ENCODE data around the gene ZNRF1. TPM values are rescaled to one million over a fixed set of nuclear protein-coding genes. Genes with fewer than 3 reads are reported as not detected.

The ZNRF1 gene
- total RNA-seq, 2 donors from 2014 or later: 27.7 to 29.7 TPM

DNA sequence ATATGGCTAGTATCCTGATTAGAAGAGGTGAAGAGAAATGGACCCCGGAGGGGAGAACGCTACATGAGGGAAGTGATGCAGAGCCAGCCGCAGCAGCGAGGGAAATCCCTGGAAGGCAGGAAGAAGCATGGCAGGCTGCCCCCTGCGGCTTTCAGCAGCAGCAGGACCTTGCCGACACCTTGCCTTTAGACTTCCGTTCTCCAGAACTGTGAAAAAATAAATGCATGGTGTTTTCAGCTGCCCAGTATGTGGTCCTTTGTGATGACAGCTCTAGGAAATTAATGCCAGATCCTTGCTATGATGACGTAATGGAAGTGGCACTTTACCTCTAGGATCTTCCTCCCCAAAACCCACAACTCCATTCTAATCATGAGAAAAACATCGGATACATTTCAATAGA lies 139.8 kb downstream of the ZNRF1 start:
- TF ChIP-seq, protein P1, sequence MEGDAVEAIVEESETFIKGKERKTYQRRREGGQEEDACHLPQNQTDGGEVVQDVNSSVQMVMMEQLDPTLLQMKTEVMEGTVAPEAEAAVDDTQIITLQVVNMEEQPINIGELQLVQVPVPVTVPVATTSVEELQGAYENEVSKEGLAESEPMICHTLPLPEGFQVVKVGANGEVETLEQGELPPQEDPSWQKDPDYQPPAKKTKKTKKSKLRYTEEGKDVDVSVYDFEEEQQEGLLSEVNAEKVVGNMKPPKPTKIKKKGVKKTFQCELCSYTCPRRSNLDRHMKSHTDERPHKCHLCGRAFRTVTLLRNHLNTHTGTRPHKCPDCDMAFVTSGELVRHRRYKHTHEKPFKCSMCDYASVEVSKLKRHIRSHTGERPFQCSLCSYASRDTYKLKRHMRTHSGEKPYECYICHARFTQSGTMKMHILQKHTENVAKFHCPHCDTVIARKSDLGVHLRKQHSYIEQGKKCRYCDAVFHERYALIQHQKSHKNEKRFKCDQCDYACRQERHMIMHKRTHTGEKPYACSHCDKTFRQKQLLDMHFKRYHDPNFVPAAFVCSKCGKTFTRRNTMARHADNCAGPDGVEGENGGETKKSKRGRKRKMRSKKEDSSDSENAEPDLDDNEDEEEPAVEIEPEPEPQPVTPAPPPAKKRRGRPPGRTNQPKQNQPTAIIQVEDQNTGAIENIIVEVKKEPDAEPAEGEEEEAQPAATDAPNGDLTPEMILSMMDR (IDR thresholded peaks at IDR 0.05): no peak
- no peaks in the 10 kb centered on the region for H3K27me3 ChIP-seq
- H3K4me3 ChIP-seq: no peak overlapping the region
- no peak overlapping the region for H3K9ac ChIP-seq (ENCODE audit: low read depth in 2 of 2, low read length in 2 of 2)
- intact Hi-C loops (cut with DNase I): no loop called here
- no peaks in the 10 kb centered on the region for H3K9me3 ChIP-seq
- H3K36me3 ChIP-seq: no peaks in the 10 kb centered on the region
- H3K4me1 ChIP-seq: no peaks in the 10 kb centered on the region
- H3K27ac ChIP-seq: peak overlapping the region; percentile 40
- no peak for DNase-seq

DNA sequence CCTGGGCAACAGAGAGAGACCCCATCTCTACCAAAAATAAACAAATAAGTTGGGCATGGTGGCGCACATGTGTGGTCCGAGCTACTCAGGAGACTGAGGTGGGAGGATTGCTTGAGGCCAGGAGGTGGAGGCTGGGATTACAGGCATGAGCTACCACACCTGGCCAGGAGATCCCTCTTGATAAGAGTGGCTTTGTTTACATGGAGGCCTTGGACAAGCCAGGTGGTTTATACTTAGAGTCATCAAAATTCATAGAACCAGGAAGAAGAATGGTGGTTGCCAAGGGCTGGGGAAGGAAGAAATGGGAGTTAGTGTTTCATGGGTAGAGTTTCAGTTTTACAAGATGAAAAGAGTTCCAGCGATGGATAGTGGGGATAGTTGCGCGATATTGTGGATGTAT lies 140.7 kb downstream of the ZNRF1 start:
- Histone ChIP-seq H3K36me3 (no peaks in the 10 kb centered on the region), H3K9me3 (no peaks in the 10 kb centered on the region), H3K9ac (ENCODE audit: low read depth in 2 of 2, low read length in 2 of 2) (no peak overlapping the region), H3K27me3 (no peaks in the 10 kb centered on the region), H3K4me1 (no peaks in the 10 kb centered on the region), H3K4me3 (no peak overlapping the region), H3K27ac (peak overlapping the region; percentile 20)
- intact Hi-C loops (cut with DNase I): no loop called here
- peak; percentile 46 for DNase-seq
- TF ChIP-seq, protein P1 (IDR thresholded peaks at IDR 0.05): no peak

DNA sequence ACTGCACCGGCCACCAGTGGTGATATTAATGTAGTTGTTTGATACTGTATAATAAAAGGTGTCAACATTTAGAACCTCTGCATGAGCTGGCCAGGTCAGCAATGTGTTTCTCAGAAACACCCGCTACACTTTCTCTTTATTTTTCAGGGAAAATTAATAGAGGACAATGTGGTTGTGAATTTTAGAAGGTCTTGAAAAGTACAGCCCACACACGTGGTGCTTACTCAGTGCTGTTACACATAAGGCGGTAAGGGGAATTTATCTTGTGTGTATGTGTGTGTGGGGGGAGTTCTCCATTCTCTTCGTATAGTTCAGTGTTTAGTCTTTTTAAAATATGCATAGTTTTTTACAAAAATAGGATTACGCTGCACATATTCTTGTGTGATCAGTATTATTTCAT lies 145.1 kb downstream of the ZNRF1 start:
- Histone ChIP-seq H3K4me3 (no peak overlapping the region), H3K27ac (no peak overlapping the region), H3K36me3 (no peaks in the 10 kb centered on the region), H3K4me1 (no peaks in the 10 kb centered on the region), H3K9me3 (no peaks in the 10 kb centered on the region), H3K9ac (ENCODE audit: low read depth in 2 of 2, low read length in 2 of 2) (no peak overlapping the region), H3K27me3 (no peaks in the 10 kb centered on the region)
- TF ChIP-seq, protein P1 (IDR thresholded peaks at IDR 0.05): no peak
- intact Hi-C loops (cut with DNase I): no loop called here
- DNase-seq: no peak

DNA sequence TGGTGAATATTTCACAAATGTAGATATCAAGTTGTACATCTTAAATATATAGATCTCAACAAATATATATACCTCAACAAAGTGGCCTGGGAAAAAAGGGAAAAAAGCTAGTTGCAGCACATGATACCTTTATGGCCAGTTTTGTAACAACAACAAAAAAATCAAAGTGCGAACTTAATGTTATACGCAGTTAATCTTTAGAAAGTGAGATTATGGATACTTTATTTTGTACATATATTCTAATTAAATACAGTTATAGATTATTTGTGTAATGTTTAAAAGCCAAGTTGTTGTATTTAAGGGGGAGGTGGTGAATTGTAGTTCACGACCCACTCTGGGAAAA lies 149.1 kb downstream of the ZNRF1 start:
- TF ChIP-seq, protein P1 (IDR thresholded peaks at IDR 0.05): no peak
- DNase-seq: no peak

DNA sequence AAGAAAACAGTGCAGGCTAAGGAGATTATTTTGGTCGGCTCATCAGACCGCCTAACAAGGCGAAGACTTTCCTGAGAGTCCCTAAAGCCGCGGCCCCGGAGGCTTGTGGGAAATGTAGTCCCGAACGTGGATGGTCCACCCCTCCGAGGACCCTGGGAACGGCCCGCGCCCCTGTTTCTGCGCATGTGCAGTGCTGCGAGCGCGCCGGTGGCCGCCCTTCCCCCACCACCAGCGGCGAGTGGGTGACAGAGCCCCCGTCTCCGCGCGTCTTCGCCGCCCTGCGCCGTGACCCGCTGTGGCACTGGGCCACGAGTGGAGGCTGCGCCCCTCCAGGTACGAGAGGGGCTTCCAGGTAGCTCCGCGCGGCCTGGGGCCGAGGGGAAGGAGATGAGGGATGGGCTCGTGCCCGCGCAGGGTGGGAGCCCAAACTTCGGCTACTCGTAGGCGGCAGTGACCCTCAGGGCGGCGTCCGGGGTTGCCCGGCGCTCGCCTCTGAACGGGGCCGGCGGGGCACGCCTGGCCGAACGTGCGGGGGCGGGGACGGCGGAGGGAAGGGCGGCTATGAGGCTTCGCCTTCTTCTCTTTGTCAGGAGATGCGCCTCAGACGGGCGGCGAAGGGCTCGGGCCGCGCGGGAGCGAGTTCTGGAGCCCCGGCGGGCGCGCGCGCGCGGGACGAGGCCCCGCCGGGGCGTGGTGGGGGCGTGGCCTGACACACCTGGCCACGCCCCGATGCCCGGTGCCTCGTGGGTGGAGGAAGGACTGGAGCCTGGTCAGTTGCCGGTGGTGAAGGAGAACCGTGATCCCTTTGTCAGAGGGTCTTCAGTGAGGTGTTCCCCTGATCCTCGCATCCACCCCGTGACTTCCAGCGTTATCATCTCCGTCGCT lies 149.7 kb downstream of the ZNRF1 start, which contains the start of gene ZFP1:
TSS of gene ZFP1 (plus strand) at position 214 of the 885 bp plus-strand sequence. CDS start 4,428 bp downstream, outside the sequence.
- TF ChIP-seq, protein P1 (IDR thresholded peaks at IDR 0.05): no peak
- Histone ChIP-seq H3K9me3 (no peaks in the 10 kb centered on the region), H3K9ac (ENCODE audit: low read depth in 2 of 2, low read length in 2 of 2) (peak within 1 kb of the TSS; percentile 82 to 90), H3K36me3 (no peaks in the 10 kb centered on the region), H3K27me3 (no peaks in the 10 kb centered on the region), H3K27ac (peak within 1 kb of the TSS; percentile 93), H3K4me3 (peak within 1 kb of the TSS; percentile 79), H3K4me1 (no peaks in the 10 kb centered on the region)
- peak; percentile 96 for DNase-seq
- intact Hi-C loops (cut with DNase I): no loop called here

More for the DNA sequence above, 149.1 kb downstream of the ZNRF1 start:
- no peak overlapping the region for H3K9ac ChIP-seq (ENCODE audit: low read depth in 2 of 2, low read length in 2 of 2)
- no peaks in the 10 kb centered on the region for H3K4me1 ChIP-seq
- H3K27ac ChIP-seq: no peak overlapping the region
- intact Hi-C loops (cut with DNase I): no loop called here
- no peaks in the 10 kb centered on the region for H3K36me3 ChIP-seq
- H3K27me3 ChIP-seq: no peaks in the 10 kb centered on the region
- no peaks in the 10 kb centered on the region for H3K9me3 ChIP-seq
- peak overlapping the region; percentile 79 for H3K4me3 ChIP-seq
